ENCODE results near the gene ZFYVE28.

DNA sequence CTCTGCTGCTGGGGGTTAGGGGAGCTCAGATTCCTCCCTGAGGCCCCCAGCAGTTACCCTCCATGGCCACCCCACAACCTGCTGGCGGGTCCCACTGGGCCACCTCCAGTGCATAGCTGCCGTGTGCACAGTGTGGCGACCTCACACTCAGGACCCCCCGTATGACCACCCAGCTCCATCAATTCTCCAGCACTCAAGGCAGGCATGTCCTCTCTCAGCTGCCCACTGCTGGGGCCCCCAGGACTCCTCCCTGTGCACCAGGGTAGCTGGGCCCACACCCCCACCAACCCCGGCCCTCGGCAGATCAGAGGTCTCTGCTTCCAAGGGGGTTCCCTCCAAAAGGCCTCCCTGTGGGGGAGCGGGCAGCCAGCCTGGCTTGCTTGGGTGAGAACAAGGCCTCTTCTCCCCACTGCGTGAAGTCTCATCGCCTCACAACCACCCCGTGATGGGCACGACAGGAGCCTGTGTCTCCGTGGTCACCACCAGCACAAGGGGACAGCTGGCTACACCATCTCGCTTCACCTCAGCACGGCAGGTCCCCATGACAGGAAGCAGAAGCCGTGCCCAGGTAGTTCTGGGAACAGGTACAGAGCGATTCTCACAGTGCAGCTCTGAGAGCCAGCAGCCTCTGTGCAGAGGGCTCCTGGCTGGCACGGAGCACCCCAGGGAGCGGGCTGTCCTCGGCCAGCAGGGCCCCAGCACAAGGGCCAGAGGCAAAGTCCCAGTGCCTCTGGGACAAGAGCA, 171.9 kb downstream of the ZFYVE28 start:
- no peak for TF ChIP-seq CTCF (IDR thresholded peaks at IDR 0.05)
- no peak for TF ChIP-seq POLR2A (IDR thresholded peaks at IDR 0.05)

Data from stomach (tissue), 4 donors.